Measurements from ENCODE around the gene NMBR. TPM values are rescaled to one million over a fixed set of nuclear protein-coding genes. Genes with fewer than 3 reads are reported as not detected.

The NMBR gene
- not detected in 2 replicates for total RNA-seq (2014; rRNA removed; shearing (Covaris generic))

DNA sequence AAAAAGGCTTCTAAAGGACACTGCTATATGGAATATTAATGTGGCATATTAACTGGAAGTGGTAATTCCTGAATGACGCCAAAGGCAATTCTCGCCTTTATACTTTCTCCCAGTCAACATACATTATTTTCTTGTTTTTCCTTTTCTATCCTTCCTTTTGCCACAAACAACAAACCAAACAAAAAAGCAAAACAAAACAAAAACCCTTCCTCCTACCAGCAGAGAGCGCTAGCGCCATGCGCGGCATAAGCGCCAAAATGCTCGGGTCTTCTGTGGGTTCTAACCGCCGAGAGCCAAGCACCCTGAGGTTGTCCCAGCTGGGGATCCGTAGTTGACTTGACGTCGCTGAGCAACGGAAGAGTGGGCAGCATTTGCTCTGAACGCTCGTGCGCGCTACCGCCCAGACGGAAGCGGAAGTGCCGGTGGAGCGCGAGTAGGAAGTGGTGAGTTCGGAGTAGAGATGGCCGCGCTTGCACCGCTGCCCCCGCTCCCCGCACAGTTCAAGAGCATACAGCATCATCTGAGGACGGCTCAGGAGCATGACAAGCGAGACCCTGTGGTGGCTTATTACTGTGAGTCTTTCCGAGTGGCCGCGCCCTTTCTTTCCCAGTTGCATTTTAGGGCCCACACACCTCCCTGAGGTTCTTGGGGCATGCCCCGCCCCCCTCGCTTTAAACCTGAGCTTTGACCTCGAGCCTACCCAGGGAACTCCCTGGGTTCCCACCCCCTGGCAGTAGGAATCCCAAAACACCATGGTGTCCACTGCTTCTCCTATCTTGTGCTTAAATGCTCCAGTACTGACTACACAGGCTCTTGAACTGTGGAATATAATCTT, at the start of gene NMBR, which contains the start of gene VTA1:
TSS of gene NMBR (minus strand) at position 295 of the 835 bp plus-strand sequence. CDS start 58,464 bp downstream, outside the sequence.
TSS of gene VTA1 (plus strand) at position 436 of the 835 bp plus-strand sequence. CDS start at position 461, 25 bp downstream.

DNA sequence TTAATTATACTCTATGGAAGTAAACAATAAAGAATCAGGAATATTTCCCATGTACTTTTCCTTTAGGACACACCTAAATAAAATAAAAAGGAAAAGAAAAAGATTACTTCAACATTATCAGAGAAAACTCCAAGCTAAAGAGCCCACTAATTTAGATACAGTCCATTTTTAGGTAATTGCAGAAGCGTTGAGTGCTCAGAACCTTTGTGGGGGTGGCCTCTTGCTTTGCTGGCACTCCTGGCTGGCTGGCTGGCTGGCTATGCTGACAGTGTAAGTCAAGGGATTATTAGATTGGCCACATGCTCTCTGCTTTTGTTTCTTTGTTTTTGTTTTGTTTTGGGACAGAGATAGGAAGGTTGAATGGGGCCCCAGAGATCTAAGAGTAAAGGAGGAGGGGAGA, 14.3 kb downstream of the NMBR start, which contains the start of gene GJE1:
TSS of gene GJE1 (plus strand) at position 301 of the 400 bp plus-strand sequence. CDS start 234 bp downstream, outside the sequence.

Other genes with a start within 250 kb of the NMBR start
- gene GJE1, start 14.2 kb downstream of the NMBR start, total RNA-seq (2014; rRNA removed; shearing (Covaris generic)): not detected in 2 replicates
- 31.5 and 35.8 TPM in 2 replicates for gene VTA1, start 141 bp upstream of the NMBR start, total RNA-seq (2014; rRNA removed; shearing (Covaris generic))
- 11.2 and 12.1 TPM in 2 replicates for gene ADGRG6, start 154.9 kb upstream of the NMBR start, total RNA-seq (2014; rRNA removed; shearing (Covaris generic))